Measurements from ENCODE around the gene KRT36.

KRT36 gene

DNA sequence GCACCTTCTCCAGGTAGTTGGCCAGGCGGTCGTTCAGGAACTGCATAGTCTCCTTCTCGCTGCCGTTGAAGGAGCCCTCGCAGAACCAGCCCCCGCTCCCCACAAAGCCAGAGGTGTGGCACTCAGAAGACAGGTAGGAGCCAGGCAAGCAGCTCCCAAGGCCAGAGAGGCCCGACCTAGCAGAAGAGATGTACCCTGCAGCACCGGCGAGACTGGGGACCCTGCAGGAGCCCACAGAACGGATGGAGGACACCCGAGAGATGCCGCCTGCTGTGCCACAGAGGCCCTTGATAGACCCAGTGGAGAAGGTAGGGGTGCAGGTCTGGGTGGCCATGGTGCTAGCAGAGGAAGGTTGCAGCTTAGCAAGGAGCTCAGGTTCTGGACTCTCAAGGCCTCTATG, at the start of gene KRT36:
Gene KRT36, minus strand, starts transcription at position 380 of the 400 bp plus-strand sequence. Its CDS starts 46 bp downstream, at position 334.
- DNase-seq: no peak

DNA sequence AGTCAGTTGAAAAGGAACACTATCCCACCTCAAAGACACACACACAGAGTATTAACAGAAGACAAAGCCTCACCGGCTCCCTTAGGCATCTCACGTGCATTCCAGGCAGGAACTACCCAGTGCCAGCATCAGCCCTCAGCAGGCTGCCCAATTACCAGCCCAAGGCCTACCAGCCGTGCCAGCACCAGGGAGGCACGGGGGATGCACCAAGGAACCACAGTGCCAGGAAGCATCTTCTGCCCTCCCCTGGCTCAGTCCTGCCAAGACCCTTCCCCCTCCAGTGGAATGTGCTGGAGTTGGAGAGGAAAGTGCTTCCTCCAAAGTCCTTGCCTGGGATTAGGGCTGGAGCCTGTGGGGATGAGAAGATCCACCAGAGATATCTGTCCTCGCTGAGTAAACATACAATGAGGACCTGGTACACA, 49.4 kb upstream of the KRT36 start:
- DNase-seq: no peak

DNA sequence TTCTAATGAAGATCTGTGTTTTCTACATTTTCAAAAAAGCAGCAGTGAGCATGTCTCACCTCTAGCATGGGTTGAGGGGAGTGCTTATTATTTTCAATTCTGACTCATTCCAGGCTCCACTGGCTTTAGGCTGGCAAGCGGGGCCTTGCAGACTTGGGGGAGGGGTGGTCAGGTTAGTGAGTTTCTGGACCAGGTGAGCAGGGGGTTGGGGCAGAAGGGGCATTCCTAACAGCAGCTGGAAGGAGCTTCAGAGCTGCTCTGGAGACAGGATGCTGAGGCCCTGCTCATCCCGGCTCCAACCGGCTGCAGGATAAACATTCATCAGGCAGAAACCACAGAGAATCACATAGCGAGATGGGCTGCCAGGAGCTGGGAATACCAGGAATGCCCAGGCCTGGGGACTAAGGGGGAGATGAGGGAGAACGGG, 48.9 kb upstream of the KRT36 start:
- DNase-seq: no peak

DNA sequence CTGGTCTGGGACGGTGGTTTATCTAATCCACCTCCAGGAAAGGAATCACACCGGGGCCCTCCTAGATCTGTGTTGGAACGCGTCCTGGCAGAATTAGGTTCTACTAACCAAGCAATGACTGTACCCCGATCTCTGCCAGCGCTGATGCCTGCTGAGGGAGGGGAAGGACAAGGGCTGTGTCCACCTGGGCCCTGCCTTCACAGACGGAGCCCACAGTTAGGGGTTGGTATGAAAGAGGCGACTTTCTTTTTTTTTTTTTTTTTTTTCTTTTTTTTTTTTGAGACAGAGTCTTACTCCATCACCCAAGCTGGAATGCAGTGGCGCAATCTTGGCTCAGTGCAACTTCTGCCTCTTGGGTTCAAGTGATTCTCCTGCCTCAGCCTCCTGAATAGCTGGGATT, 48.3 kb upstream of the KRT36 start:
- DNase-seq: no peak

DNA sequence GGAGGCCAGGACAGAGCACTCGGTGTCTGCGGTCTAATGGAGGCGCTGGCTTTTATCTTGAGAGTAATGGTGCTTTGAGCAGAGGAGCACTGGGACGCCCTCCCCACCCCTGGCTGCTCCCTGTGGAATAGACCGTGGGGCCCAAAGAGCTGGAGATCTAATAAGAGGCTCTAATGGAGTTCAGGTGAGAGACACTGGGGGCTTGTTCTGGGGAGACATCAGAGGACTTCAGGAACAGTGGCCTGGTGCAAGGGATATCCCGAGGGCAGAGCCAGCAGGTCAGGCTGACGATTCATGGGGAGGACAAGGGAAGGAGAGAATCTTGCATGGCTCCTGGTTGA, 47.9 kb upstream of the KRT36 start:
- DNase-seq: no peak

DNA sequence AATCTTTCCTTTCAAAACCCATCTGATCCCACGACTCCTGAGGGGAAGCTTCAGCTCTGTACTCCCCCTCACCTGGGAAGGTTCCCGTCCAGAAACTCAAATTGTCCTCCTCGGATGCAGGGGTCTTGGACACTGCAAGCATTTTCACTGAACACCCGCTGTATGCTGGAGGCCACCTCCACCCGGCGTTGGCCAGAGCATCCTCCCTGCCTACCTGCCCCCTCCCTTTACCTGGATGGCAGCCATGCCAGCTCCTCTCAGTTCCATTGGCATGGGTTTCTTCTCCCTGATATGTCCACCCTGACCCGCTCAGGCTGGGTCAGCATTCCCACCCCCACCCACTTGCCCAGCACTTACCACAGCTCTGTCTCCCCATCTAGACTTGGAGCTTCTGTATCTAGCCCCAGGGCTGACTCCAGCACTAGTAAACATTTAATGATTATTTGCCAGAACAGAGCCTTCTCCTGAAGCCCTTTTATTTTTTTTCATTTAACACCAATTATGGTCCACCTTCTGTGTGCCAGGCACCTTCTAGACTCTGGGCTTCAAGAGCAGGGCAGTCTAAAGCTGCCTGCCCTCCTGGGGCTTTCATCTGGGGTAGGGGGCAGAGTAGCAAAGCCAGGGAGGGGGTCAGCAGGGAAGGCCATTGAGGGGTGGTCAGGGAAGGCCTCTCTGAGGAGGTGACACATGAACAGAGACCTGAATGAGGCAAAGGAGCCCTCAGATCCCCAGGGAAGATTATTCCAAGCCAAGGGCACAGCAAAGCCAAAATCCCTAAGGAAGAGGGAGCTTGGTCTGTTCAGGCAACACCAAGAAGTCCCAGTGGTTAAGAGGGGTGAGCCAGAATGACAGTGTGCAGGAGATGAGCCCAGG, 47.3 kb upstream of the KRT36 start:
- DNase-seq: no peak

DNA sequence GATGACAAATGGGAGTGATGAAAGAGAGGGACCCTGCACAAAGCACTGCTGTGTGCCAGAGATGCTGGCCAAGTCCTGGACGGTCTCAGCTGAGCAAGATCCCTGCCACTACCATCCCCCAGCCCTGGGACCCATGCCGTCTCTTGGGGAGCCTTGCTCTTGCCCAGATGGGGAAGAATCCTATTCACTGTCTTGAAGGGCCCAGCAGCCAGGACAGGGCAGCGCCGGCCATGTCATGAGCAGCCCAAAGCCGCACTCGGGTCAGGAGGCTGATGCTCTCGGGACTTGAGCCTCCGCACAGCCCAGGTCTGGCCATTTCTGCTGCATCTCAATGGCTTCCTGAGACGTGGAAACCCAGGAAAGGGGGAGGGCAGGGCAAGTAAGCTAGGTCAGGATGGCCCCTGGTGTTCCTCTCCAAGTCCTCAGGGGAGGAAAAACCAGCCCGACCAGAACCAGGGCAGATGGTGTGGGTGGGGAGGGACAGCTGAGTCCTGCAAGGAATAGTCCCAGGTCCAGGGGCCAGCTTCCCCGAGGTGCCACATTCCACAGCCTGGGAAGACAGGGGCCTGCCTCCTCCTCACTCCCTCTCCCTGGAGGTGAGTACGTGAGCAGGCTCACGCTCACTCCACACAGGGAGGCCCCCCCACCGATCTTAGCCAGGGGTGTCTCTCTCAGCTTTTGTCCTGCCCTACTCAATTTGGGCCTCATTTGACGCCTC, 46.2 kb upstream of the KRT36 start:
- DNase-seq: no peak

DNA sequence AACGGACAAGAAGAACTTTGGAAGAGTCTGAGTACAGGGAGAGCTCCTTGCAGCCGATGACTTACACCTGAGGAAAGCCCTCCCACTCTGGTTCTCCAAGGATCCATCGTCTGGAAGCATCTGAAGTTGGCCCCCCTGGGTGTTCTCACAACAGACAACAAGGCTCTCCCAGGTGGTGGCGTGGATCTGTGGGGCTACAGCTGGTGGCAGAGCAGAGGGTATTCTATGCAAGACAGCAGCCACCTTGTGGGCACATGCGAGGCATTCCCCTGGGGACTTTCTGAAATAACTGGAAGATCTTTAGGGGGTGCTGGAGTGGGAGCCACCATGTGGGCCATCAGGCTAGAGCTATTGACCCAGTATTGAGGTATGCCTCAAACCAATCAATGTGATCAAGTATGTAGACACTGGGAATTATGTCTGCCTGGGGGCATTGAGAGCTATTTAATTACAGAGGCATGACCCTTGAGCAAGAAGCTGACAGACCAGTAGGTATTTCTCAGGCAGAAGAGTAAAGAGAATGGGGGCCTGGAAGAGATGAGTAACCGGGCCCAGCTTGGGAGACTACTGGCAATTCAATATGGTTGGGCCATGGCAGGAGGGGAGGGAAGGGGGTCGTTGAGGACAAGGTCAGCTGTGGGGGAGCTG, 45.3 kb upstream of the KRT36 start:
- no peak for DNase-seq

DNA sequence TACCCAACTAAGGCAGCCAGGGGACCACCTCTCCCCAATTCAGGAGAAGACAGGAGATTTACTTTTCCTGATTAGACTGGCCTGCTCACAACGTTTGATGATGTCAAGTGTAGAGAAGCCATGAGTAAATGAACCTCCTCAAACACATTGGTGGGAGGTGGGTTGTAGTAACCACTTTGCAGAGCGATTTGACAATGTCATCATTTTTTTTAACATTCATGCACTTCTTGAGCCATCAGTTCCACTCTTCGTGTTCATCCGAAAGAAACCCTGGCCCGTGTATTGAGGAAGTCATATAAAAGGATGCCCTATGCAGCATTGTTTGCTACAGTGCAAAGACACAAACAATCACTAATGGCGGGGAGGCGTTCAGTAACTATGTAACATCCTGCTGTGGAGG, 43.9 kb upstream of the KRT36 start:
- no peak for DNase-seq

DNA sequence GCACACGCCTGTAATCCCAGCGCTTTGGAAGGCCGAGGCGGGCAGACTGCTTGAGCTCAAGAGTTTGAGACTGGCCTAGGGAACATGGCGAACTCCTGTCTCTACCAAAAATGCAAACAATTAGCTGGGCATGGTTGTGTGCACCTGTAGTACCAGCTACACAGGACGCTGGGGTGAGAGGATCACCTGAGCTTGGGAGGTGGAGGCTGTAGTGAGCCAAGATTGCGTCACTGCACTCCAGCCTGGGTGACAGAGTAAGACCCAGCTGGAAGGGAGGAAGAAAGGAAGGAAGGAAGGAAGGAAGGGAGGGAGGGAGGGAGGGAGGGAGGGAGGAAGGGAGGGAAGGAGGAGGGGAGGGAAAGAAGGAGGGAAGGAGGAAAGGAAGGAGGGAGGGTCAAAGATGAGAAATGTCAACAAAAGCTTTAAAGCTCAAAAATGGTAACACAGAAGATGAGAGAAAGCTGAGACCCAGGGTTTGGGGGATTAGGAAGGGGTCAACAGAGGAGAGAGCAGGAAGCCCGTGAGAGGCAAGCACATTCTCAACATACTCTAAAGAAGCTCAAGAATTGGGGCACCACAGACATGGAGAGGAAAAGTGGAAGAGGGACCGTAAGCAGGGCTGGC, 43.3 kb upstream of the KRT36 start:
- no peak for DNase-seq

DNA sequence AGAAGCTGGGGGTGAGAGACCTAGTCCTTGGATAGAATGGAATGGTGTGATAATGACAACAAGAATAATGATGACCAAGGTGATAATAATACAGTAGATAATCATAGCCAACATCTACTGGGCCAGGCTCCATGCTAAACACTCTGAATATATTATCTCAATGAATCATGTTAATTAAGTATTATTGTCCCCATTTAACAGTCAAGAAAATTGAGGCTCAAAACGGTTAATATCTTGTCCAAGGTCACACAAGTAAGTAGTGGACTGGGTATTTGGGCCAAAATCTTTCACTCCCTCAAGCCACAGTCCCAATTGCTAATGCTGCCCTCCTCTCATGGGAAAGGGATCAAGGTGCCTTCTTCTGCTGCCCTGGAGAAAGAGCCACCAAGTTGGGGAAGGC, 42.3 kb upstream of the KRT36 start:
- DNase-seq: no peak

DNA sequence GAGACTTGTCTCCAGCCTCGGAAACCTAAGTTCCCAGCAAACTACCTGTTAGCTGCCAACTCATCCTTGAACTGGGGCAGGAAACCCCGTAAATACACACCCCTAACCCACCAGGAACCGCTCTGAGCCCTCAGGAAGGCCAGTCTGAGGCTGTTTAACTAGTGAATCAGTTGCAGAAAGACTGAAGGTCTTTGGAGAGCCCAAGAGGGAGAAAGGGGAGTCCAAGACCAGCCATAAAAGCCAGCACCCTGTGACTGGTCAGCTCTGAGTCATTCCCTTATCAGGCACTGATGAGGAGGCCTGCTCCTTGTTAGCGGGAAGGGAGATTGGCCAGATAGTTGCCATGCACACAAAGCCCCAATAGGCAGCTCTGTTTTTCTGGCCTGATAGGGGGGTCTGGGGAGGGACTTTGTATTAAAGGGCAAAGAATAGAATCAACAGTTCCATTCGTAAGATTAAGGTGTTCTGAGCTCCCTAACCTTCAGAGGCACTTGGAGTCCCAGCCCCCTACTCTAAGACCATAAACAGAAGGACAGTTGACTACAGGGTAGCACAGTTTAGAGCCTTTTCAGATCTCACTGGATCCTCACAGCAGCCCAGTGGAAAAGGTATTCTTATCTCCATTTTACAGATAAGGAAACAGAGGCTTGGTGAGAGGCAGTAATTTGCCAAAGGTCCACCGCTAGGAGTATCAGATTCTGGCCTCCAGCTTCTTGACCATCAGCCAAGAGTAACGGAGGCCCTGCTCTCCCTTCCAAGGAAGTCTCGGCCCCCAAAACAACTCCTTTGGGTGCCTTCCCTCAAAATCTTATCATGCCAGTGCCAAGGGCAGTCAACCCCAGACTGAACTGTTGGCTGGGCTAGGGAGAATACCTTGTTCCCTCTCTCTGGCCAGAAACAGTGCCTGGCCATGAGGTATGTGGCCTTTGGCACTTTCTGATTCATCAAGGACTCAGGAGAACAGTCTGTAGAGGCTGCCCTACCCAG, 40.6 kb upstream of the KRT36 start:
- no peak for DNase-seq

DNA sequence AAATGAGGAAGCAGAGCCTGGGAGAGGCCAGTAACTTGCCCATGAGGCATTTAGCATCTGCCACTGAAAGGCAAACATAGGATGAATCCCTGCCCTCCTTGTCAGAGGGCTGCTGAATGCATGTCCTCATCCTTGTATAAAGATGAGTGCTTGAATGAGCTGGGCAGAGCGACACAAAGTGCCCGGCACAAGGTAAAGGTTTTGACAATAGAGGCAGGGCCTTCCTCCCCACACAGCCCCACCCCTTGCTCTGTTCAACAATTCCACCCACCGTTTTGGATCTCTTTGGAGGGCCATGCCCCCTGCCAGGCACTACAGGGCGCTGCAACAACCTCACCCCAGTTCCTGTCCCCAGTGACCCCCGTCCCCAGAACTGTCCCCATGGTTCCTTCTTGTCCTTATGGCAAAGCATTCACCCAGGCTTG, 39.8 kb upstream of the KRT36 start:
- no peak for DNase-seq

DNA sequence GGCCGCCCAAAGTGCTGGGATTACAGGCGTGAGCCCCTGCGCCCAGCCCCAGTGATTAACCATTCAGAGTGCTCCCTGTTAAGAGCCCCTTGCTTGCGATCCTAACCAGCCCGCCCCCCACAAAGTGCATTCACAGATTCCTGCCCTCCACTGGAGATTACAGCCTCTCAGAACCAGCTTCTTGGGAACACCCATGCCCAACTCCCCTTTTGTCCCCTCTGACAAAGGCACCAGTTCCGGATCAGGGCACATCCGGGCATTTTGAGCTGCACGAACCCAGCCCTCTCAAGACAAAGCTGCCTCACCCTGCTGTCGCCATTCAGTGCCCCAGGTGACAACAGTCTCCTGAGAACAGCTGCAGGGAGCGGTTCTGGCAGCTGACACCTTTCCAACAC, 39.2 kb upstream of the KRT36 start:
- DNase-seq: no peak

DNA sequence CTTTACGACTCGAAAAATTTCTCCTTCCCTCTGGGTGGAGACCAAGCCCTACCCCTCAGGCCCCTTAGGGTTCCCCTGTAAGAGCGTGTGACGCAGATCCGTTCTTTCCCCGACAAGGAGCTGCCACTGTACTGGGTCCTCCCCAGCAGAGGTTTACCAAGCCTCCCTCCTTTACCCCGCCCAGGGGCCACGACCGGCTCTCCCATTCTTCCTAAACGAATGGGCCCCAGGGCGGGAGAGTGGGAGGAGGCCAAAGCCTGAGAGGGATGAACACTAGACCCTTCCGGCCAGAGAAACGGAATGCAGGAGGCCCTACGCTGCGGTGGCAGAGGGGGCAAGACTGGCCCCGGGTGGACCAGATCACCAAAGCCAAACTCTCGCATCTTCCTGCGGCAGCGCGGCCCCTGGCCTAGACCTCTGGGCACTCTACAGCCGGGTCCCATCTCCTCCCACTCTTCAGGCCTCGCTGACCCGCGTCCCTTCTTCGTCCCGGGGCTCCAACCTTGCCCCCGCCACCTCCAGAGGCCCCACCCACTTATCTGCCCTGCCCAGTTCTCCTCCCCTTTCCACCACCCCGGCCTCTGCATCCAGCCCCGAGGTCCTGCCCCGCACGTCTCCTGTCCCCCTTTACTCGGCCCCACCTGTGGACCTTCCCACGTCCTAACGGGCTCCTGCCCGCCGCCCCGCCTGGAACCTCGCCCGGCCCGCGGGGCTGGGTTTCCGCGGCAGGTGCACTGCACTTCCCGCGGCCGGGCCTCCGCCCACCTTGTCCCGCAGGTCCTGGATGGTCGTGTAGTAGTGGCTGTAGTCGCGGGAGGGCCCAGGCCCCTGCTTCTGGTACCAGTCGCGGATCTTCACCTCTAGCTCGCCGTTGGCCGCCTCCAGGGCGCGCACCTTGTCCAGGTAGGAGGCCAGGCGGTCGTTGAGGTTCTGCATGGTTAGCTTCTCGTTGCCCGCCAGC, 37.6 kb upstream of the KRT36 start:
- no peak for DNase-seq

DNA sequence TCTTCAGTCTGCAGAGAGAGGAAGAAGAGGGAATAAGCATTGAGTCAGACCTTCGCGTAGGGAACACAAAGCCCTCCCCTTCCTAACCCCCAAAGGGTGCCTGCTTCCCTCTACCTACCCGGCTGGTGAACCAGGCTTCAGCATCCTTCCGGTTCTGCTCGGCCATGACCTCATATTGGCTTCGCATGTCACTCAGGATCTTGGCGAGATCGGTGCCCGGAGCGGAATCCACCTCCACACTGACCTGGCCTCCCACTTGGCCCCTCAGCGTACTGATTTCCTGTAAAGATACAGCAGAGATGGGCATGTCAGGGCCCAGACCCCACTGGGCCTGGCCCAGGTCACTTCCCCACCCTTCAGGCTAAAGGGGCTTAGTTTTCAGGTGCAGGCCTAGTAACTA, 34.6 kb upstream of the KRT36 start:
- no peak for DNase-seq

DNA sequence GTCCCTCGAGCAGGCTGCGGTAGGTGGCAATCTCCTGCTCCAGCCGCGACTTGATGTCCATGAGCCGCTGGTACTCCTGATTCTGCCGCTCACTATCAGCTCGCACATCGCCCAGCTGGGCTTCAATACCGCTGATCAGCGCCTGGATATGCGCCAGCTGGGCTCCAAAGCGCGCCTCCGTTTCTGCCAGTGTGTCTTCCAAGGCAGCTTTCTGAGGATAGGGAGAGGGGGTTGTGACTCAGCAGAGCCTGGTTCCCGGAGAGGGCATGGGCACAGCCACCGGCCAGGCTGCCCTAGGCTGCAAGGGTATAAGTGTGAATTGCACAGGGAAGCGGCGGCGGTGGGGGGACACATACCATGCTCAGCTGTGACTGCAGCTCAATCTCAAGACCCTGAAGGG, 34.1 kb upstream of the KRT36 start:
- DNase-seq: no peak

DNA sequence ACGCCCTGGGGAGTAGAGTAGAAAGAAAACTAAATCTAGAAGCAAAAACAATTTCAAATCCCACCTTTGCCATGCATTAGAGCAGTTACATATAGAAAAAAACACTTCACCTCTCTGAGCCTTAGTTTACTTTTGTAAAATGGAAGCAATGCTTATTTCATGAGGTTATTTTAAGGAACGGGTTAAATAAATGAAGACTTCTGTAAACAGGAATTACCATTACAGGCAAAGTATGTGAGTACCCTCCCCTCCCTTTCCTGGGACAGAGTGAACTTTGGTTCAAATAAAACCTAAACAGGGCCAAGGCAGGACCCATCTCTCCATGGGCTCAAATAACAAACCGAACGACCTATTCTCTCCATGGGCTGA, 33.5 kb upstream of the KRT36 start:
- no peak for DNase-seq

DNA sequence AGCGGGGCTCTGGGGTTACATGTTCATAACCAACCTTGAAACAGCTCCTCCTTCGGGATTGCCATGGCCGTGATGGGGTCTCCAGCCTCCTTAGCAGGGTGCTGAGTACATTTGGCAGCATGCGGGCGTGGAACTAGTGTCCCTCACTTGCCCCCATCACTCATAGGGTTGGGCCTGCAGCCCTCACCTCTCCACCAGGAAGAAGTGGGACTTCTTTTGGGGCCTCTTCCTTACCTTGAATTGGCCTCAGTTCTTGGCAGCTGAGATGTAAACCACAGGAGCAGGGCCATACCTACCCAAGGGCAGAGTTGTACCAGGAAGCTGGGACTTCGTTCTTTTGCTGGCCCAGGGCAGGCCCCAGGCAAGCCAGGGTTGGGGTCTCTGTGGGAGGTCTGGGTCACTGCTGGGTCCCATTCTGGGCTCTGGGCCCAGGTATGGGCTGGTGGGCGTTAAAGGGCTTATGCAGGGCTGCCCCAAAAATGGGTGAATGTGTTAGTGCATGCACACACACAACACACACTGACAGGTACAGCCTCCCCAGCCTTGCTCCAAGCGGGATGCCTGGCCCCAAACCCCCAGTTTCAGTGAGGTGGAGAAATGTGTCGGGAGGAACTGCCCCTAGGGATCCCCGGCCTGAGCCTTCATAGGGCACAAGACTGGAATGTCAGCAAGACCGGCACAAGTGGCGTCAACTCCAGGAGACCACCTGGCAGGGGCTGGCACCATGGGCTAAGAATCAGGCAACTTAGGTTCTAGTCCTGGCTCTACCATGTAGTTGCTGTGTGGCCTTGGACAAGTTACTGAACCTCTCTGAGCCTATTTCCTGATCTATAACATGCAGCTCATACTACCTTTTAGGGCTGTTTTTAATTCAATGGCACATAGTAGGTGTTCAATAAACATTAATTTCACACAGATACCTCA, 32.9 kb upstream of the KRT36 start:
- no peak for DNase-seq
